GM19193 (cell line): ENCODE data around the gene SEMA6D.

ENCODE experiments used
- POLR2A ChIP-seq: IDR thresholded peaks from 4 replicates; pipeline ENCODE4 v1.6.1; 2011; ENCODE audit not compliant: insufficient read depth, insufficient read length; ENCODE audit errors: extremely low read depth

The SEMA6D gene

GRCh38 chr15:47750030-47750739 lies 32.9 kb downstream of the SEMA6D start:
- no peak for TF ChIP-seq POLR2A

- TF ChIP-seq POLR2A, result no peak
These were observed 33.5 kb downstream of the SEMA6D start for GRCh38 chr15:47750740-47751262.

DNA sequence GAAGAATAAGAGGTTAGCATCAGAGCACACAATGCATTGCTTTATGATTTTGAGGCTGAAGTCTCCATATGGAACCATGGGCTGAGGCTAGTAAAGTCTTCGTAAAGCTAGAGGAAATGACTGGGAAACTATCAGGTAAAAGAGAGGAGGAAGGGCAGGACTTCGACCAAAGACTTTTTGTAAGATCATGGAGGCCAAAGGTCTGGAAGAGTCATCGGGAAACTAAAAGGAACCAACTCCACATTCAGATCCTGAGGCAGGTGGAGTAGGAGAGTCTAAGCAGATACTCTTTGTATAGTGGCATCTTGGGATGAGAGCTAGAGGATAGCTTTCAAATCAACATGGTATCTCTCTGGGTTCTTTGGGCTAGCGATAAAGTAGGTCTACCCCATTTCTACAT lies 36.3 kb downstream of the SEMA6D start:
- no peak for TF ChIP-seq POLR2A

- TF ChIP-seq POLR2A, result no peak
These were observed 37.0 kb downstream of the SEMA6D start for GRCh38 chr15:47754312-47754711.

DNA sequence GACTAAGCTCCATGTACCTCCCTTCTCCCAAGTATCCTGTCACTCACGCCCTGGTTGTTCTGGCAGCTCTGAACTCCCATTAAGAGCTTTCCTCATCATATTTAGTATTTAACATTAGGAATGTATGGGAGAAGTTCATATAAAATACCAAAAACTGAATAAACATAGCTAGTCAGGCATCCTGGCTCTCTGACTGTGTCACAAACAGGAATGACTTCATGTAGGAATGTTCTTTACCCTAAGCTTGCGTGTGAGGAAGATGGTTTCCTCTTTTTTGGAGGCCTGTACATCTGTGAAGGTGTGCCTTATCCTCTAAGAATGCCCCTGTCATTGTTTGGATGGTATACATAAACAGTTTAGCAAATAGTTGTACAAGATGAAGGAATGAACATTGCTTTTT lies 38.6 kb downstream of the SEMA6D start:
- no peak for TF ChIP-seq POLR2A

- no peak for TF ChIP-seq POLR2A
These were observed 39.6 kb downstream of the SEMA6D start for GRCh38 chr15:47756872-47757271.

GRCh38 chr15:47757331-47757730 lies 40.0 kb downstream of the SEMA6D start:
- TF ChIP-seq POLR2A, result no peak

DNA sequence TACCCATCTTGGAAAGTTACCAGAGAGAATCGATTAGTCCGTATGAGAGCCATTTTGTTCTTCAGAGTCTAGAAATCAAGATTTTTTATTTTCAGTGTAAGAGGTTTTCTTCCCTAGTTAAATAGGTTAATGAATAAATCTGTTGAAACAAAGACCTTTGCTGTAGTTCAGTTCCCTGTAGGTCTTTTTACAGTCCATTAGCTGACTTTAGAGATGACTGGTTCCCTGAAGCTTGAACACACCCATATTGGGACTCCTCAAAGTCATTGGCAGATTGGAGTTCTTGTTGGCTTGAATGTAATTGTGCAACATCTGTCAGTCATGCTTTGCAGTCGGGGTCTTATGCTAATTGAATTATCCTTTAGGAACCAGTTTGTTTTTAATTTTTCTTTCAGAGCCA lies 45.3 kb downstream of the SEMA6D start:
- TF ChIP-seq POLR2A, result no peak

- TF ChIP-seq POLR2A, result no peak
These were observed 47.4 kb downstream of the SEMA6D start for GRCh38 chr15:47764666-47765065.

GRCh38 chr15:47766406-47766805 lies 49.1 kb downstream of the SEMA6D start:
- TF ChIP-seq POLR2A, result no peak

DNA sequence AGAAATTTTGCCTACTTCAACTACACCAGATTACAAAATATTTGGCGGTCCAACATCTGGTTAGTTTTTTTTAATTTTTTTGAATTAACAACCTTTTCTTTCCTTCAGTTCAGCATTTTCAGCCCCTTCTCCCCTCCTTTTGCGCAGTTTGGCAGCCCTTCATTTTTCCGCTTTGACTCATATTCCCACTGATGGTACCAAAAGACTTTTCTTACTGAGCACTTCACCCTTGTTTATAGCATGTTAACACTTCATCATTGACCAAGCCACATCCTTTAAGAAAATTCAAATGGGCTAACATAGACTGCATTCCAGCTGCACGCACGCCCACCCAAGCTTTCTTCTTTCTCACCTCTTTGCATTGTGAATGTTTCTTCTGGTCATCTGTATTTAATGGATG lies 49.7 kb downstream of the SEMA6D start:
- no peak for TF ChIP-seq POLR2A

GRCh38 chr15:47768735-47769134 lies 51.4 kb downstream of the SEMA6D start:
- TF ChIP-seq POLR2A, result no peak

GRCh38 chr15:47769166-47769565 lies 51.9 kb downstream of the SEMA6D start:
- TF ChIP-seq POLR2A, result no peak

GRCh38 chr15:47773143-47773542 lies 55.8 kb downstream of the SEMA6D start:
- TF ChIP-seq POLR2A, result no peak

DNA sequence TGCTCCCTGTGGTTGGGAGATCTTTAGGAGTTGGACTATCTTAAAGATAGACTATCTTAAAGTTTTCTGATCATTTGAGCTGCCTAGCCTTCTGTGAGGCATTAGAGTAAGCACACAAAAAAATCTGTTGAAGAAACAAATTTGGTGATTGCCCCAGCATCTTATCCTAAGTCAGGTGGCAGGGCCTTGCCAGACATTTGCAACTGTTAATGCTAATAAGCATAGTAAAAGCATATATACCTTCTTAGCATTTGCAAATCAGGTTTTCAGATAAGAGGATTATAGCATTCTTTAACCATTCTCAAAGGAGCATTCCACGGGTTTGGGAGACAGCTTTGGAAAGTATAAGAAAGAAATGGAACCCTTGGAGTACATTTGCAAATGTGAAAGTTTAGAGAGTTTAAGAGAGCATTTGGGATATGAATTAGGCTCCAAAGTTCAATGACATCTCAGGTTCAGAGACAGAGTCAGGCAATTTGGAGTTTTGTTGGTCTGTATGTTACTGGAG lies 61.0 kb downstream of the SEMA6D start:
- no peak for TF ChIP-seq POLR2A

GRCh38 chr15:47780971-47781370 lies 63.7 kb downstream of the SEMA6D start:
- TF ChIP-seq POLR2A, result no peak

- TF ChIP-seq POLR2A, result no peak
These were observed 64.2 kb downstream of the SEMA6D start for GRCh38 chr15:47781527-47781926.

DNA sequence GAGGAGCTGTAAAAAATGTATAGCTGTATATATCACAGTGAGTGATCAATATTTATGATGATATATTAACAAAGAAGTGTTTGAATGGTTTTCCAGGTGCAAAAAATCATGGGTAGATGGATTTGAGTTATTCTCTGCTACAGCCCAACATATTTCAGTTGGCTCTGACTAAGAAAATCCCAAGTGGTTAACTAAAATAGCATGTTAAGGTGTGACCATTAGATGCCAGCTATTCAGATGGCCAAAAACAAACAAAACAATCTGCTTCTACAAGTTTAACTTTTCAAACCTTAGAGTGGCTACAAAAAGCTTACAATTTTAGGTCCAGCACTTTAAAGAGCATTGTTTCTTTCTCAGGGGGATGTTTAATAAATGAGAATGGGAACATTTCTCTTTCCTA lies 67.5 kb downstream of the SEMA6D start:
- TF ChIP-seq POLR2A, result no peak

- no peak for TF ChIP-seq POLR2A
These were observed 69.1 kb downstream of the SEMA6D start for GRCh38 chr15:47786371-47786770.
